Activated T-helper 17 cell treated with anti-CD3 and anti-CD28 coated beads, Interleukin-2, amount 50 U/mL, for 72 hours (primary cell): Measurements from ENCODE around the gene DNAJC30. TPM values are rescaled to one million over a fixed set of nuclear protein-coding genes. Genes with fewer than 3 reads are reported as not detected.
"Not testable (repeated sequence)": the region's sequence is repeated elsewhere in the genome, so short reads cannot be mapped to it uniquely, and the experiment has no call there.

Source experiments
- ATAC-seq: fragments of 150-1000 bp; cut with Tn5 transposase; replicated peaks from 2 replicates; pipeline ENCODE4 v1.10.0; 2021; ENCODE audit warnings: mild to moderate bottlenecking, moderate library complexity
- H3K27ac Mint-ChIP-seq: one replicate; pipeline ENCODE4 v1.8.0; 2022; ENCODE audit warnings: mixed read lengths
- H3K27me3 Mint-ChIP-seq: one replicate; pipeline ENCODE4 v1.8.0; 2022; ENCODE audit warnings: mixed read lengths
- H3K36me3 Mint-ChIP-seq: one replicate; pipeline ENCODE4 v1.8.0; 2022; ENCODE audit warnings: low read depth, mild to moderate bottlenecking, mixed read lengths
- H3K4me1 Mint-ChIP-seq: one replicate; pipeline ENCODE4 v1.8.0; 2022; ENCODE audit warnings: mixed read lengths
- H3K4me3 Mint-ChIP-seq: one replicate; pipeline ENCODE4 v1.8.0; 2022; ENCODE audit warnings: mild to moderate bottlenecking, mixed read lengths
- H3K9me3 Mint-ChIP-seq: one replicate; pipeline ENCODE4 v1.8.0; 2022; ENCODE audit warnings: mixed read lengths
- total RNA-seq, 2 donors: library from RNA; stranded (reverse); gene quantifications; one replicate each; pipeline ENCODE4 v1.2.3, GENCODE V29; 2022

DNAJC30 gene
- total RNA-seq, 2 donors from 2014 or later: 5.3 to 7.6 TPM

- Mint-ChIP-seq H3K4me3 (peak overlapping the region; percentile 97), H3K4me1 (peaks cover 8% of the 10 kb centered on the region), H3K27ac (peak overlapping the region; percentile 52), H3K27me3 (no peaks in the 10 kb centered on the region), H3K36me3 (peaks cover 44% of the 10 kb centered on the region), H3K9me3 (no peaks in the 10 kb centered on the region)
- no peak for ATAC-seq
Measured at GRCh38 chr7:73681031-73681430, 2.2 kb downstream of the DNAJC30 start.

- Mint-ChIP-seq H3K36me3 (peaks cover 38% of the 10 kb centered on the region), H3K9me3 (no peaks in the 10 kb centered on the region), H3K4me3 (peak overlapping the region; percentile 97), H3K27ac (peak overlapping the region; percentile 52), H3K4me1 (peaks cover 8% of the 10 kb centered on the region), H3K27me3 (no peaks in the 10 kb centered on the region)
- ATAC-seq: no peak
Measured at GRCh38 chr7:73680501-73680900, 2.8 kb downstream of the DNAJC30 start.

- H3K36me3 Mint-ChIP-seq: peaks cover 37% of the 10 kb centered on the region
- peaks cover 8% of the 10 kb centered on the region for H3K4me1 Mint-ChIP-seq
- H3K27me3 Mint-ChIP-seq: no peaks in the 10 kb centered on the region
- H3K9me3 Mint-ChIP-seq: no peaks in the 10 kb centered on the region
- H3K4me3 Mint-ChIP-seq: no peak overlapping the region
- no peak for ATAC-seq
- H3K27ac Mint-ChIP-seq: no peak overlapping the region
Measured at GRCh38 chr7:73679709-73680108, 3.5 kb downstream of the DNAJC30 start.

GRCh38 chr7:73678862-73679261 lies 4.4 kb downstream of the DNAJC30 start:
- no peaks in the 10 kb centered on the region for H3K9me3 Mint-ChIP-seq
- peaks cover 8% of the 10 kb centered on the region for H3K4me1 Mint-ChIP-seq
- H3K36me3 Mint-ChIP-seq: peaks cover 35% of the 10 kb centered on the region
- H3K27ac Mint-ChIP-seq: no peak overlapping the region
- no peak overlapping the region for H3K4me3 Mint-ChIP-seq
- H3K27me3 Mint-ChIP-seq: no peaks in the 10 kb centered on the region
- ATAC-seq: no peak

- H3K27me3 Mint-ChIP-seq, H3K4me3 Mint-ChIP-seq, ATAC-seq, H3K4me1 Mint-ChIP-seq, H3K9me3 Mint-ChIP-seq, H3K27ac Mint-ChIP-seq: not testable (repeated sequence)
- H3K36me3 Mint-ChIP-seq: peaks cover 25% of the 10 kb centered on the region
Measured at GRCh38 chr7:73676062-73676461, 7.2 kb downstream of the DNAJC30 start.

- Mint-ChIP-seq H3K4me3 (no peak overlapping the region), H3K36me3 (peaks cover 17% of the 10 kb centered on the region), H3K9me3 (no peaks in the 10 kb centered on the region), H3K27me3 (no peaks in the 10 kb centered on the region), H3K27ac (no peak overlapping the region), H3K4me1 (no peaks in the 10 kb centered on the region)
- ATAC-seq: no peak
Measured at GRCh38 chr7:73674468-73675124, 8.7 kb downstream of the DNAJC30 start.

- H3K27me3 Mint-ChIP-seq: peaks cover 6% of the 10 kb centered on the region
- no peaks in the 10 kb centered on the region for H3K4me1 Mint-ChIP-seq
- H3K4me3 Mint-ChIP-seq: no peak overlapping the region
- H3K36me3 Mint-ChIP-seq: no peaks in the 10 kb centered on the region
- H3K27ac Mint-ChIP-seq: no peak overlapping the region
- no peak for ATAC-seq
- H3K9me3 Mint-ChIP-seq: no peaks in the 10 kb centered on the region
Measured at GRCh38 chr7:73671857-73672445, 11.3 kb downstream of the DNAJC30 start.

- no peaks in the 10 kb centered on the region for H3K9me3 Mint-ChIP-seq
- H3K4me3 Mint-ChIP-seq: no peak overlapping the region
- H3K36me3 Mint-ChIP-seq: no peaks in the 10 kb centered on the region
- ATAC-seq: no peak
- H3K4me1 Mint-ChIP-seq: no peaks in the 10 kb centered on the region
- peaks cover 6% of the 10 kb centered on the region for H3K27me3 Mint-ChIP-seq
- no peak overlapping the region for H3K27ac Mint-ChIP-seq
Measured at GRCh38 chr7:73671322-73671661, 12.0 kb downstream of the DNAJC30 start.

GRCh38 chr7:73669858-73670385 lies 13.3 kb downstream of the DNAJC30 start:
- no peaks in the 10 kb centered on the region for H3K4me1 Mint-ChIP-seq
- H3K36me3 Mint-ChIP-seq: no peaks in the 10 kb centered on the region
- H3K9me3 Mint-ChIP-seq: no peaks in the 10 kb centered on the region
- H3K4me3 Mint-ChIP-seq: no peak overlapping the region
- H3K27ac Mint-ChIP-seq: no peak overlapping the region
- peaks cover 16% of the 10 kb centered on the region for H3K27me3 Mint-ChIP-seq
- no peak for ATAC-seq

- no peaks in the 10 kb centered on the region for H3K36me3 Mint-ChIP-seq
- H3K9me3 Mint-ChIP-seq: no peaks in the 10 kb centered on the region
- no peak overlapping the region for H3K27ac Mint-ChIP-seq
- ATAC-seq: no peak
- H3K27me3 Mint-ChIP-seq: peaks cover 20% of the 10 kb centered on the region
- H3K4me3 Mint-ChIP-seq: no peak overlapping the region
- peaks cover 3% of the 10 kb centered on the region for H3K4me1 Mint-ChIP-seq
Measured at GRCh38 chr7:73669288-73669701, 14.0 kb downstream of the DNAJC30 start.

GRCh38 chr7:73668886-73669230 lies 14.4 kb downstream of the DNAJC30 start:
- Mint-ChIP-seq H3K27ac (no peak overlapping the region), H3K27me3 (peaks cover 24% of the 10 kb centered on the region), H3K4me3 (peak overlapping the region; percentile 48), H3K9me3 (no peaks in the 10 kb centered on the region), H3K4me1 (peaks cover 5% of the 10 kb centered on the region), H3K36me3 (no peaks in the 10 kb centered on the region)
- ATAC-seq: no peak

GRCh38 chr7:73668103-73668885 lies 15.0 kb downstream of the DNAJC30 start:
- Mint-ChIP-seq H3K27ac (no peak overlapping the region), H3K36me3 (no peaks in the 10 kb centered on the region), H3K4me3 (peak overlapping the region; percentile 48), H3K27me3 (peaks cover 26% of the 10 kb centered on the region), H3K4me1 (peaks cover 6% of the 10 kb centered on the region), H3K9me3 (no peaks in the 10 kb centered on the region)
- ATAC-seq: no peak

GRCh38 chr7:73667344-73668102 lies 15.7 kb downstream of the DNAJC30 start, which contains the start of gene VPS37D:
VPS37D (plus strand) TSS chr7:73667831; CDS start chr7:73667959, 128 bp downstream.
- Mint-ChIP-seq H3K9me3 (no peaks in the 10 kb centered on the region), H3K4me1 (peaks cover 9% of the 10 kb centered on the region), H3K27ac (no peak within 1 kb of the TSS), H3K36me3 (no peaks in the 10 kb centered on the region), H3K4me3 (peak within 1 kb of the TSS; percentile 63), H3K27me3 (peaks cover 31% of the 10 kb centered on the region)
- ATAC-seq: peak; percentile 94

- no peak overlapping the region for H3K27ac Mint-ChIP-seq
- H3K4me3 Mint-ChIP-seq: no peak overlapping the region
- H3K9me3 Mint-ChIP-seq: no peaks in the 10 kb centered on the region
- ATAC-seq: no peak
- H3K4me1 Mint-ChIP-seq: peaks cover 9% of the 10 kb centered on the region
- H3K27me3 Mint-ChIP-seq: peaks cover 29% of the 10 kb centered on the region
- no peaks in the 10 kb centered on the region for H3K36me3 Mint-ChIP-seq
Measured at GRCh38 chr7:73663033-73663432, 20.2 kb downstream of the DNAJC30 start.
